ENCODE measurements around the gene PRPF8. TPM values are rescaled to one million over a fixed set of nuclear protein-coding genes. Genes with fewer than 3 reads are reported as not detected.

PRPF8 gene
- total and polyA plus RNA-seq, 2 of the 13 experiments (the other 11 are each of a cell fraction or from before 2014, with no cell fraction given) = 112 to 179 TPM

DNA sequence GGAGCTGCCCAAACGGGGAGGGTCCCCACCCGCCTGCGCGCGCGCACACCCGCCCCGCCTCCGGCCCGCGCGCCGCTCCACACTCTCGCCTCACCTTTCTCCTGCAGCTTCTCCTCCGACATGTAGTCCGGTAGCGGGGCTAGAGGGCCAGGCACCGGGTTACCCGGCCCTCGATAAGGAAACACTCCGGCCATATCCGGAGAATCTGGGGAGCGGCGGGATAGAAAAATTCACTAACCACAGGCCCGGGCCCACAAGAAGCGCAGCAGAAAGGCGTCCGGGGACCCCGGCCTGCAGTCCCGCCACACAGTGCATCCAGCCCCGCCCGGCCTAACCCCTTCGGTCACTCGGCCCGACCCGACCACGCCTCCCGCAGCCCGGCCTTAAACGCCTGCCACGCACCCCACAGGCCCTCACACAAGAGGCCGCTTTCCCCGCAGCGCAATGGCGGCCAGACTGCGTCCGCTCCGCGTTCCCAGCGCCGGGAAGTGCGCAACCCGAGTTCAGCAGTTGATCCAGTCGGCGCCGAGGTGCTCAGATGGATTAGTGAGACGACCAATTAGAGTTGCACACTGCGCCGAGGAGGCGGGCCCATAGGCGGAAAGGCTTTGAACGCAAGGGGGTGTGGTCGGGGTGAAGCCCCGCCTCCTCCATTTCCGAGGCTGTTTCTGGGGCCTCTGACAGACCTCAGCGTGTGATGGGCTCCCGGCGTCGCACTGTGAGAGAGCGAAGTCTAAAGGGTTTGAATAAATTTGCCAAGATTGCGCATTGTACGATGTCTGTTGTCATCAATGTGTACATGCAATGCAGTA, at the start of gene PRPF8 (continued):
- TF ChIP-seq, protein P1, sequence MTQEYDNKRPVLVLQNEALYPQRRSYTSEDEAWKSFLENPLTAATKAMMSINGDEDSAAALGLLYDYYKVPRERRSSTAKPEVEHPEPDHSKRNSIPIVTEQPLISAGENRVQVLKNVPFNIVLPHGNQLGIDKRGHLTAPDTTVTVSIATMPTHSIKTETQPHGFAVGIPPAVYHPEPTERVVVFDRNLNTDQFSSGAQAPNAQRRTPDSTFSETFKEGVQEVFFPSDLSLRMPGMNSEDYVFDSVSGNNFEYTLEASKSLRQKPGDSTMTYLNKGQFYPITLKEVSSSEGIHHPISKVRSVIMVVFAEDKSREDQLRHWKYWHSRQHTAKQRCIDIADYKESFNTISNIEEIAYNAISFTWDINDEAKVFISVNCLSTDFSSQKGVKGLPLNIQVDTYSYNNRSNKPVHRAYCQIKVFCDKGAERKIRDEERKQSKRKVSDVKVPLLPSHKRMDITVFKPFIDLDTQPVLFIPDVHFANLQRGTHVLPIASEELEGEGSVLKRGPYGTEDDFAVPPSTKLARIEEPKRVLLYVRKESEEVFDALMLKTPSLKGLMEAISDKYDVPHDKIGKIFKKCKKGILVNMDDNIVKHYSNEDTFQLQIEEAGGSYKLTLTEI (CRISPR knock-in tag; conservative IDR thresholded peaks at IDR 0.05) = no peak
- TF ChIP-seq, protein P2, sequence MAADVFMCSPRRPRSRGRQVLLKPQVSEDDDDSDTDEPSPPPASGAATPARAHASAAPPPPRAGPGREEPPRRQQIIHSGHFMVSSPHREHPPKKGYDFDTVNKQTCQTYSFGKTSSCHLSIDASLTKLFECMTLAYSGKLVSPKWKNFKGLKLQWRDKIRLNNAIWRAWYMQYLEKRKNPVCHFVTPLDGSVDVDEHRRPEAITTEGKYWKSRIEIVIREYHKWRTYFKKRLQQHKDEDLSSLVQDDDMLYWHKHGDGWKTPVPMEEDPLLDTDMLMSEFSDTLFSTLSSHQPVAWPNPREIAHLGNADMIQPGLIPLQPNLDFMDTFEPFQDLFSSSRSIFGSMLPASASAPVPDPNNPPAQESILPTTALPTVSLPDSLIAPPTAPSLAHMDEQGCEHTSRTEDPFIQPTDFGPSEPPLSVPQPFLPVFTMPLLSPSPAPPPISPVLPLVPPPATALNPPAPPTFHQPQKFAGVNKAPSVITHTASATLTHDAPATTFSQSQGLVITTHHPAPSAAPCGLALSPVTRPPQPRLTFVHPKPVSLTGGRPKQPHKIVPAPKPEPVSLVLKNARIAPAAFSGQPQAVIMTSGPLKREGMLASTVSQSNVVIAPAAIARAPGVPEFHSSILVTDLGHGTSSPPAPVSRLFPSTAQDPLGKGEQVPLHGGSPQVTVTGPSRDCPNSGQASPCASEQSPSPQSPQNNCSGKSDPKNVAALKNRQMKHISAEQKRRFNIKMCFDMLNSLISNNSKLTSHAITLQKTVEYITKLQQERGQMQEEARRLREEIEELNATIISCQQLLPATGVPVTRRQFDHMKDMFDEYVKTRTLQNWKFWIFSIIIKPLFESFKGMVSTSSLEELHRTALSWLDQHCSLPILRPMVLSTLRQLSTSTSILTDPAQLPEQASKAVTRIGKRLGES (CRISPR knock-in tag; IDR thresholded peaks at IDR 0.05; ENCODE audit: borderline replicate concordance) = no peak
- TF ChIP-seq SRSF4 (IDR thresholded peaks at IDR 0.05; ENCODE audit: low read depth, low read length, poor library complexity, severe bottlenecking) (no peak), KDM1A (CRISPR knock-in tag; IDR thresholded peaks at IDR 0.05) (no peak), ZNF563 (CRISPR knock-in tag; IDR thresholded peaks at IDR 0.05) (peak; percentile 67; the same call in 1 of the 2 replicates), MZF1 (CRISPR knock-in tag; IDR thresholded peaks at IDR 0.05; ENCODE audit: borderline replicate concordance) (no peak), ZNF816 (CRISPR knock-in tag; IDR thresholded peaks at IDR 0.05; ENCODE audit: borderline replicate concordance) (no peak), CHD2 (IDR thresholded peaks at IDR 0.05; ENCODE audit: low read depth, low read length) (peak; percentile 52; the same call in 1 of the 2 replicates), ZKSCAN8 (CRISPR knock-in tag; IDR thresholded peaks at IDR 0.05; ENCODE audit: borderline replicate concordance) (peak; percentile 43; the same call in 1 of the 2 replicates), MAF1 (CRISPR knock-in tag; IDR thresholded peaks at IDR 0.05; ENCODE audit: borderline replicate concordance) (no peak), NFYB (CRISPR knock-in tag; IDR thresholded peaks at IDR 0.05) (peak; percentile 93), CBX1 (IDR thresholded peaks at IDR 0.05; ENCODE audit: low read depth) (no peak), TBX3 (IDR thresholded peaks at IDR 0.05; ENCODE audit: borderline replicate concordance) (no peak), POGZ (CRISPR knock-in tag; IDR thresholded peaks at IDR 0.05) (peak; percentile 69; the same call in 1 of the 2 replicates), ZNF263 (CRISPR knock-in tag; IDR thresholded peaks at IDR 0.05) (no peak), ZNF773 (CRISPR knock-in tag; IDR thresholded peaks at IDR 0.05; ENCODE audit: borderline replicate concordance) (no peak)
- TF ChIP-seq, protein P3, sequence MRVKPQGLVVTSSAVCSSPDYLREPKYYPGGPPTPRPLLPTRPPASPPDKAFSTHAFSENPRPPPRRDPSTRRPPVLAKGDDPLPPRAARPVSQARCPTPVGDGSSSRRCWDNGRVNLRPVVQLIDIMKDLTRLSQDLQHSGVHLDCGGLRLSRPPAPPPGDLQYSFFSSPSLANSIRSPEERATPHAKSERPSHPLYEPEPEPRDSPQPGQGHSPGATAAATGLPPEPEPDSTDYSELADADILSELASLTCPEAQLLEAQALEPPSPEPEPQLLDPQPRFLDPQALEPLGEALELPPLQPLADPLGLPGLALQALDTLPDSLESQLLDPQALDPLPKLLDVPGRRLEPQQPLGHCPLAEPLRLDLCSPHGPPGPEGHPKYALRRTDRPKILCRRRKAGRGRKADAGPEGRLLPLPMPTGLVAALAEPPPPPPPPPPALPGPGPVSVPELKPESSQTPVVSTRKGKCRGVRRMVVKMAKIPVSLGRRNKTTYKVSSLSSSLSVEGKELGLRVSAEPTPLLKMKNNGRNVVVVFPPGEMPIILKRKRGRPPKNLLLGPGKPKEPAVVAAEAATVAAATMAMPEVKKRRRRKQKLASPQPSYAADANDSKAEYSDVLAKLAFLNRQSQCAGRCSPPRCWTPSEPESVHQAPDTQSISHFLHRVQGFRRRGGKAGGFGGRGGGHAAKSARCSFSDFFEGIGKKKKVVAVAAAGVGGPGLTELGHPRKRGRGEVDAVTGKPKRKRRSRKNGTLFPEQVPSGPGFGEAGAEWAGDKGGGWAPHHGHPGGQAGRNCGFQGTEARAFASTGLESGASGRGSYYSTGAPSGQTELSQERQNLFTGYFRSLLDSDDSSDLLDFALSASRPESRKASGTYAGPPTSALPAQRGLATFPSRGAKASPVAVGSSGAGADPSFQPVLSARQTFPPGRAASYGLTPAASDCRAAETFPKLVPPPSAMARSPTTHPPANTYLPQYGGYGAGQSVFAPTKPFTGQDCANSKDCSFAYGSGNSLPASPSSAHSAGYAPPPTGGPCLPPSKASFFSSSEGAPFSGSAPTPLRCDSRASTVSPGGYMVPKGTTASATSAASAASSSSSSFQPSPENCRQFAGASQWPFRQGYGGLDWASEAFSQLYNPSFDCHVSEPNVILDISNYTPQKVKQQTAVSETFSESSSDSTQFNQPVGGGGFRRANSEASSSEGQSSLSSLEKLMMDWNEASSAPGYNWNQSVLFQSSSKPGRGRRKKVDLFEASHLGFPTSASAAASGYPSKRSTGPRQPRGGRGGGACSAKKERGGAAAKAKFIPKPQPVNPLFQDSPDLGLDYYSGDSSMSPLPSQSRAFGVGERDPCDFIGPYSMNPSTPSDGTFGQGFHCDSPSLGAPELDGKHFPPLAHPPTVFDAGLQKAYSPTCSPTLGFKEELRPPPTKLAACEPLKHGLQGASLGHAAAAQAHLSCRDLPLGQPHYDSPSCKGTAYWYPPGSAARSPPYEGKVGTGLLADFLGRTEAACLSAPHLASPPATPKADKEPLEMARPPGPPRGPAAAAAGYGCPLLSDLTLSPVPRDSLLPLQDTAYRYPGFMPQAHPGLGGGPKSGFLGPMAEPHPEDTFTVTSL (CRISPR knock-in tag; IDR thresholded peaks at IDR 0.05; ENCODE audit: borderline replicate concordance) = no peak
- TF ChIP-seq, protein P4, sequence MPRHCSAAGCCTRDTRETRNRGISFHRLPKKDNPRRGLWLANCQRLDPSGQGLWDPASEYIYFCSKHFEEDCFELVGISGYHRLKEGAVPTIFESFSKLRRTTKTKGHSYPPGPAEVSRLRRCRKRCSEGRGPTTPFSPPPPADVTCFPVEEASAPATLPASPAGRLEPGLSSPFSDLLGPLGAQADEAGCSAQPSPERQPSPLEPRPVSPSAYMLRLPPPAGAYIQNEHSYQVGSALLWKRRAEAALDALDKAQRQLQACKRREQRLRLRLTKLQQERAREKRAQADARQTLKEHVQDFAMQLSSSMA (CRISPR knock-in tag; IDR thresholded peaks at IDR 0.05) = peak; percentile 76; the same call in 1 of the 2 replicates
